H1 (cell line): ENCODE results near the gene LRRK1. TPM values are rescaled to one million over a fixed set of nuclear protein-coding genes. Genes with fewer than 3 reads are reported as not detected.

ENCODE experiments used
- polyA plus RNA-seq, 7 experiments: library from polyadenylated mRNA; depleted of rRNA in 3 of 7; stranded (reverse) in 5 of 7; unstranded in 2 of 7; fragments of >200 nt in 5 of 7; fragments of 200-250 nt in 2 of 7; gene quantifications; 1 replicate in 5 of 7; 2 replicates in 1 of 7; 4 replicates in 1 of 7; pipeline versions ENCODE4 v1.2.1 to v1.2.3, GENCODE V29; 2011 to 2013; ENCODE audit warnings: missing spikeins in 2 of 7, mixed read lengths in 2 of 7
- total RNA-seq: library from RNA; stranded (reverse); fragmentation: NEBNext Ultra II Directional; extraction: Animal tissue kit (Norgen Biotek cat#: 25700); gene quantifications from 2 replicates; pipeline ENCODE4 v1.2.1, GENCODE V29; 2021
- TF ChIP-seq, protein P1 (sequence below): fragments of 300-600 bp; sonication (generic); IDR thresholded peaks from 2 replicates; pipeline ENCODE4 v1.7.1; 2012; ENCODE audit warnings: low read length, moderate library complexity, mild to moderate bottlenecking, inconsistent platforms; ENCODE audit not compliant: insufficient replicate concordance

LRRK1 gene
- total and polyA plus RNA-seq, 2 of the 8 experiments (the other 6 are each of a cell fraction or from before 2014, with no cell fraction given) = 1.2 to 3.6 TPM

DNA sequence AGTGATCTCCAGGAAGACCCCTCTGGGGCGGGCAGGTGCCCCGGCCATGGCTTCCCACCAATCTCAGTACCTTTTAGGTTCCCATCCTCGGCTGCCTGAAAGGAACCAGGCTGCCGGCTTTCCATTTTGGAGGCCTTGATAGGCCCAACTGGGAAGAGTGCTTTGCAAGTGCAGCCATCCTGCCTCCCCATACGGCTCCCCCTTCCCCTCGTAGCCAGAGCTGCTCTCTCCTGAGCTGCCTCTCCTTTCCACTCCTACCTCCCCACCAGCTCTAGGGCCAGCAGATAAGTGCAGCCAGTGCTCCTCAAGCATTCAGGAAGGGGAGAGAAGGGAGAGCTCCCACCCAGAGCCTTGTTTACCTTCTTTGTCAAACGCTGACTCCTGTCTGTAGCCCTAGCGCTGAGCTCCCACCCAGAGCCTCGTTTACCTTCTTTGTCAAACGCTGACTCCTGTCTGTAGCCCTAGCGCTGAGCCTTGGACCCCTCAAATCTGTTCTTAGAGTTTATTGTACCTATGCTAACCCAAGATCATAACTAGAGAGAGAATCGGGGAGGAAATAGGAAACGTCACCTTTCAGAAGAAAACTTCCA, 133.0 kb downstream of the LRRK1 start (continued):
- TF ChIP-seq, protein P1, sequence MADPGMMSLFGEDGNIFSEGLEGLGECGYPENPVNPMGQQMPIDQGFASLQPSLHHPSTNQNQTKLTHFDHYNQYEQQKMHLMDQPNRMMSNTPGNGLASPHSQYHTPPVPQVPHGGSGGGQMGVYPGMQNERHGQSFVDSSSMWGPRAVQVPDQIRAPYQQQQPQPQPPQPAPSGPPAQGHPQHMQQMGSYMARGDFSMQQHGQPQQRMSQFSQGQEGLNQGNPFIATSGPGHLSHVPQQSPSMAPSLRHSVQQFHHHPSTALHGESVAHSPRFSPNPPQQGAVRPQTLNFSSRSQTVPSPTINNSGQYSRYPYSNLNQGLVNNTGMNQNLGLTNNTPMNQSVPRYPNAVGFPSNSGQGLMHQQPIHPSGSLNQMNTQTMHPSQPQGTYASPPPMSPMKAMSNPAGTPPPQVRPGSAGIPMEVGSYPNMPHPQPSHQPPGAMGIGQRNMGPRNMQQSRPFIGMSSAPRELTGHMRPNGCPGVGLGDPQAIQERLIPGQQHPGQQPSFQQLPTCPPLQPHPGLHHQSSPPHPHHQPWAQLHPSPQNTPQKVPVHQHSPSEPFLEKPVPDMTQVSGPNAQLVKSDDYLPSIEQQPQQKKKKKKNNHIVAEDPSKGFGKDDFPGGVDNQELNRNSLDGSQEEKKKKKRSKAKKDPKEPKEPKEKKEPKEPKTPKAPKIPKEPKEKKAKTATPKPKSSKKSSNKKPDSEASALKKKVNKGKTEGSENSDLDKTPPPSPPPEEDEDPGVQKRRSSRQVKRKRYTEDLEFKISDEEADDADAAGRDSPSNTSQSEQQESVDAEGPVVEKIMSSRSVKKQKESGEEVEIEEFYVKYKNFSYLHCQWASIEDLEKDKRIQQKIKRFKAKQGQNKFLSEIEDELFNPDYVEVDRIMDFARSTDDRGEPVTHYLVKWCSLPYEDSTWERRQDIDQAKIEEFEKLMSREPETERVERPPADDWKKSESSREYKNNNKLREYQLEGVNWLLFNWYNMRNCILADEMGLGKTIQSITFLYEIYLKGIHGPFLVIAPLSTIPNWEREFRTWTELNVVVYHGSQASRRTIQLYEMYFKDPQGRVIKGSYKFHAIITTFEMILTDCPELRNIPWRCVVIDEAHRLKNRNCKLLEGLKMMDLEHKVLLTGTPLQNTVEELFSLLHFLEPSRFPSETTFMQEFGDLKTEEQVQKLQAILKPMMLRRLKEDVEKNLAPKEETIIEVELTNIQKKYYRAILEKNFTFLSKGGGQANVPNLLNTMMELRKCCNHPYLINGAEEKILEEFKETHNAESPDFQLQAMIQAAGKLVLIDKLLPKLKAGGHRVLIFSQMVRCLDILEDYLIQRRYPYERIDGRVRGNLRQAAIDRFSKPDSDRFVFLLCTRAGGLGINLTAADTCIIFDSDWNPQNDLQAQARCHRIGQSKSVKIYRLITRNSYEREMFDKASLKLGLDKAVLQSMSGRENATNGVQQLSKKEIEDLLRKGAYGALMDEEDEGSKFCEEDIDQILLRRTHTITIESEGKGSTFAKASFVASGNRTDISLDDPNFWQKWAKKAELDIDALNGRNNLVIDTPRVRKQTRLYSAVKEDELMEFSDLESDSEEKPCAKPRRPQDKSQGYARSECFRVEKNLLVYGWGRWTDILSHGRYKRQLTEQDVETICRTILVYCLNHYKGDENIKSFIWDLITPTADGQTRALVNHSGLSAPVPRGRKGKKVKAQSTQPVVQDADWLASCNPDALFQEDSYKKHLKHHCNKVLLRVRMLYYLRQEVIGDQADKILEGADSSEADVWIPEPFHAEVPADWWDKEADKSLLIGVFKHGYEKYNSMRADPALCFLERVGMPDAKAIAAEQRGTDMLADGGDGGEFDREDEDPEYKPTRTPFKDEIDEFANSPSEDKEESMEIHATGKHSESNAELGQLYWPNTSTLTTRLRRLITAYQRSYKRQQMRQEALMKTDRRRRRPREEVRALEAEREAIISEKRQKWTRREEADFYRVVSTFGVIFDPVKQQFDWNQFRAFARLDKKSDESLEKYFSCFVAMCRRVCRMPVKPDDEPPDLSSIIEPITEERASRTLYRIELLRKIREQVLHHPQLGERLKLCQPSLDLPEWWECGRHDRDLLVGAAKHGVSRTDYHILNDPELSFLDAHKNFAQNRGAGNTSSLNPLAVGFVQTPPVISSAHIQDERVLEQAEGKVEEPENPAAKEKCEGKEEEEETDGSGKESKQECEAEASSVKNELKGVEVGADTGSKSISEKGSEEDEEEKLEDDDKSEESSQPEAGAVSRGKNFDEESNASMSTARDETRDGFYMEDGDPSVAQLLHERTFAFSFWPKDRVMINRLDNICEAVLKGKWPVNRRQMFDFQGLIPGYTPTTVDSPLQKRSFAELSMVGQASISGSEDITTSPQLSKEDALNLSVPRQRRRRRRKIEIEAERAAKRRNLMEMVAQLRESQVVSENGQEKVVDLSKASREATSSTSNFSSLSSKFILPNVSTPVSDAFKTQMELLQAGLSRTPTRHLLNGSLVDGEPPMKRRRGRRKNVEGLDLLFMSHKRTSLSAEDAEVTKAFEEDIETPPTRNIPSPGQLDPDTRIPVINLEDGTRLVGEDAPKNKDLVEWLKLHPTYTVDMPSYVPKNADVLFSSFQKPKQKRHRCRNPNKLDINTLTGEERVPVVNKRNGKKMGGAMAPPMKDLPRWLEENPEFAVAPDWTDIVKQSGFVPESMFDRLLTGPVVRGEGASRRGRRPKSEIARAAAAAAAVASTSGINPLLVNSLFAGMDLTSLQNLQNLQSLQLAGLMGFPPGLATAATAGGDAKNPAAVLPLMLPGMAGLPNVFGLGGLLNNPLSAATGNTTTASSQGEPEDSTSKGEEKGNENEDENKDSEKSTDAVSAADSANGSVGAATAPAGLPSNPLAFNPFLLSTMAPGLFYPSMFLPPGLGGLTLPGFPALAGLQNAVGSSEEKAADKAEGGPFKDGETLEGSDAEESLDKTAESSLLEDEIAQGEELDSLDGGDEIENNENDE = no peak
- TF ChIP-seq, all 59 proteins: peak for 0
